ENCODE measurements around the gene CEND1.

GRCh38 chr11:833849-834311 lies 44.0 kb upstream of the CEND1 start:
- TF ChIP-seq CTCF (IDR thresholded peaks at IDR 0.05) (no peak), POLR2A (IDR thresholded peaks at IDR 0.05) (no peak)

All from thyroid gland (tissue), 4 donors.